Measurements from ENCODE around the gene RUNX2. TPM values are rescaled to one million over a fixed set of nuclear protein-coding genes. Genes with fewer than 3 reads are reported as not detected.

The RUNX2 gene
- total and polyA plus RNA-seq, 4 donors: 0.09 to 1.5 (median 0.75) TPM

DNA sequence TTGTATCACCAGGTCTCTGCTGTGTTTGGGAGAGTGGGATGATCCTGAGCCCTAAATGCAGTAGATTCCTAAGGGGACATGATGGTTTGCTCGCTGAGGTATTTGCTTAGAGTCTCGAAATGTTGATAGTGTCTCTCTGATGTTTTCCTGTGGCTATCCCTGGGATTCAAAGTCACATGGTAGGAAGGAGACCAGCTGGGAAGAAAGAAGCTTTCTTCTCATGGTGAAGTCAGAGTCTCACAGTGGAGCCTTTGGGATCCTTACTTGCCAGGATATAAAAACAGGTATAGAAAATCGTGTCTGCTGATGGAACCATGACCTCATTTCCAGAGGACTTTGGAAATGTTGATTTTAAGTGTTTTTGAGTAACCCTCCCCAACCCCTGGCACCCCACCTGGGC lies 308.9 kb downstream of the RUNX2 start:
- no peaks in the 10 kb centered on the region for H3K27me3 ChIP-seq (ENCODE audit: control insufficient read depth in 4 of 4, insufficient read depth in 4 of 4, low read length in 3 of 4)
- no peak for TF ChIP-seq RAD21 (IDR thresholded peaks at IDR 0.05)
- TF ChIP-seq, protein P1, sequence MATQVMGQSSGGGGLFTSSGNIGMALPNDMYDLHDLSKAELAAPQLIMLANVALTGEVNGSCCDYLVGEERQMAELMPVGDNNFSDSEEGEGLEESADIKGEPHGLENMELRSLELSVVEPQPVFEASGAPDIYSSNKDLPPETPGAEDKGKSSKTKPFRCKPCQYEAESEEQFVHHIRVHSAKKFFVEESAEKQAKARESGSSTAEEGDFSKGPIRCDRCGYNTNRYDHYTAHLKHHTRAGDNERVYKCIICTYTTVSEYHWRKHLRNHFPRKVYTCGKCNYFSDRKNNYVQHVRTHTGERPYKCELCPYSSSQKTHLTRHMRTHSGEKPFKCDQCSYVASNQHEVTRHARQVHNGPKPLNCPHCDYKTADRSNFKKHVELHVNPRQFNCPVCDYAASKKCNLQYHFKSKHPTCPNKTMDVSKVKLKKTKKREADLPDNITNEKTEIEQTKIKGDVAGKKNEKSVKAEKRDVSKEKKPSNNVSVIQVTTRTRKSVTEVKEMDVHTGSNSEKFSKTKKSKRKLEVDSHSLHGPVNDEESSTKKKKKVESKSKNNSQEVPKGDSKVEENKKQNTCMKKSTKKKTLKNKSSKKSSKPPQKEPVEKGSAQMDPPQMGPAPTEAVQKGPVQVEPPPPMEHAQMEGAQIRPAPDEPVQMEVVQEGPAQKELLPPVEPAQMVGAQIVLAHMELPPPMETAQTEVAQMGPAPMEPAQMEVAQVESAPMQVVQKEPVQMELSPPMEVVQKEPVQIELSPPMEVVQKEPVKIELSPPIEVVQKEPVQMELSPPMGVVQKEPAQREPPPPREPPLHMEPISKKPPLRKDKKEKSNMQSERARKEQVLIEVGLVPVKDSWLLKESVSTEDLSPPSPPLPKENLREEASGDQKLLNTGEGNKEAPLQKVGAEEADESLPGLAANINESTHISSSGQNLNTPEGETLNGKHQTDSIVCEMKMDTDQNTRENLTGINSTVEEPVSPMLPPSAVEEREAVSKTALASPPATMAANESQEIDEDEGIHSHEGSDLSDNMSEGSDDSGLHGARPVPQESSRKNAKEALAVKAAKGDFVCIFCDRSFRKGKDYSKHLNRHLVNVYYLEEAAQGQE (IDR thresholded peaks at IDR 0.05): no peak
- TF ChIP-seq RXRA (IDR thresholded peaks at IDR 0.05): no peak
- no peak for TF ChIP-seq HNF4A (conservative IDR thresholded peaks at IDR 0.05)
- TF ChIP-seq FOXA1 (IDR thresholded peaks at IDR 0.05): no peak
- TF ChIP-seq, protein P2, sequence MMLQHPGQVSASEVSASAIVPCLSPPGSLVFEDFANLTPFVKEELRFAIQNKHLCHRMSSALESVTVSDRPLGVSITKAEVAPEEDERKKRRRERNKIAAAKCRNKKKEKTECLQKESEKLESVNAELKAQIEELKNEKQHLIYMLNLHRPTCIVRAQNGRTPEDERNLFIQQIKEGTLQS (IDR thresholded peaks at IDR 0.05): no peak
- no peak for TF ChIP-seq GABPA (IDR thresholded peaks at IDR 0.05 in 1 of 2, conservative IDR thresholded peaks at IDR 0.05 in 1 of 2)
- TF ChIP-seq, protein P3, sequence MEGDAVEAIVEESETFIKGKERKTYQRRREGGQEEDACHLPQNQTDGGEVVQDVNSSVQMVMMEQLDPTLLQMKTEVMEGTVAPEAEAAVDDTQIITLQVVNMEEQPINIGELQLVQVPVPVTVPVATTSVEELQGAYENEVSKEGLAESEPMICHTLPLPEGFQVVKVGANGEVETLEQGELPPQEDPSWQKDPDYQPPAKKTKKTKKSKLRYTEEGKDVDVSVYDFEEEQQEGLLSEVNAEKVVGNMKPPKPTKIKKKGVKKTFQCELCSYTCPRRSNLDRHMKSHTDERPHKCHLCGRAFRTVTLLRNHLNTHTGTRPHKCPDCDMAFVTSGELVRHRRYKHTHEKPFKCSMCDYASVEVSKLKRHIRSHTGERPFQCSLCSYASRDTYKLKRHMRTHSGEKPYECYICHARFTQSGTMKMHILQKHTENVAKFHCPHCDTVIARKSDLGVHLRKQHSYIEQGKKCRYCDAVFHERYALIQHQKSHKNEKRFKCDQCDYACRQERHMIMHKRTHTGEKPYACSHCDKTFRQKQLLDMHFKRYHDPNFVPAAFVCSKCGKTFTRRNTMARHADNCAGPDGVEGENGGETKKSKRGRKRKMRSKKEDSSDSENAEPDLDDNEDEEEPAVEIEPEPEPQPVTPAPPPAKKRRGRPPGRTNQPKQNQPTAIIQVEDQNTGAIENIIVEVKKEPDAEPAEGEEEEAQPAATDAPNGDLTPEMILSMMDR (IDR thresholded peaks at IDR 0.05; ENCODE audit: low read depth, low read length, missing input control): no peak
- TF ChIP-seq, protein P4, sequence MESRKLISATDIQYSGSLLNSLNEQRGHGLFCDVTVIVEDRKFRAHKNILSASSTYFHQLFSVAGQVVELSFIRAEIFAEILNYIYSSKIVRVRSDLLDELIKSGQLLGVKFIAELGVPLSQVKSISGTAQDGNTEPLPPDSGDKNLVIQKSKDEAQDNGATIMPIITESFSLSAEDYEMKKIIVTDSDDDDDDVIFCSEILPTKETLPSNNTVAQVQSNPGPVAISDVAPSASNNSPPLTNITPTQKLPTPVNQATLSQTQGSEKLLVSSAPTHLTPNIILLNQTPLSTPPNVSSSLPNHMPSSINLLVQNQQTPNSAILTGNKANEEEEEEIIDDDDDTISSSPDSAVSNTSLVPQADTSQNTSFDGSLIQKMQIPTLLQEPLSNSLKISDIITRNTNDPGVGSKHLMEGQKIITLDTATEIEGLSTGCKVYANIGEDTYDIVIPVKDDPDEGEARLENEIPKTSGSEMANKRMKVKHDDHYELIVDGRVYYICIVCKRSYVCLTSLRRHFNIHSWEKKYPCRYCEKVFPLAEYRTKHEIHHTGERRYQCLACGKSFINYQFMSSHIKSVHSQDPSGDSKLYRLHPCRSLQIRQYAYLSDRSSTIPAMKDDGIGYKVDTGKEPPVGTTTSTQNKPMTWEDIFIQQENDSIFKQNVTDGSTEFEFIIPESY (IDR thresholded peaks at IDR 0.05): no peak
- TF ChIP-seq HNF4G (IDR thresholded peaks at IDR 0.05): no peak
- TF ChIP-seq SP1 (IDR thresholded peaks at IDR 0.05): no peak
- no peak for TF ChIP-seq YY1 (IDR thresholded peaks at IDR 0.05)
- no peak for TF ChIP-seq EGR1 (IDR thresholded peaks at IDR 0.05; ENCODE audit: low read depth in 2 of 2)
- TF ChIP-seq, protein P5, sequence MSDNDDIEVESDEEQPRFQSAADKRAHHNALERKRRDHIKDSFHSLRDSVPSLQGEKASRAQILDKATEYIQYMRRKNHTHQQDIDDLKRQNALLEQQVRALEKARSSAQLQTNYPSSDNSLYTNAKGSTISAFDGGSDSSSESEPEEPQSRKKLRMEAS (IDR thresholded peaks at IDR 0.05): no peak
- no peak for TF ChIP-seq NR2F2 (IDR thresholded peaks at IDR 0.05)
- no peak for TF ChIP-seq JUND (IDR thresholded peaks at IDR 0.05)
- WGBS: 76% methylated on average over 3 of the region's 3 CpGs
- H3K4me1 ChIP-seq (ENCODE audit: control insufficient read depth in 4 of 4, insufficient read depth in 4 of 4, low read length in 3 of 4): no peaks in the 10 kb centered on the region
- H3K9me3 ChIP-seq (ENCODE audit: control insufficient read depth in 4 of 4, low read length in 3 of 4): no peaks in the 10 kb centered on the region
- H3K9ac ChIP-seq (ENCODE audit: low read depth in 1 of 2, low read length in 2 of 2): no peak overlapping the region
- no peak for DNase-seq (ENCODE audit: low spot score)
- H3K27ac ChIP-seq (ENCODE audit: low read depth in 1 of 2, low read length in 2 of 2): no peak overlapping the region
- no peak overlapping the region for H3K4me3 ChIP-seq (ENCODE audit: low read depth in 1 of 3, low read length in 3 of 3)
- H3K36me3 ChIP-seq (ENCODE audit: control insufficient read depth in 4 of 4, insufficient read depth in 3 of 4, low read depth in 1 of 4, low read length in 3 of 4): no peaks in the 10 kb centered on the region

Measured in liver (tissue), 9 donors.